HG03175 (cell line): ENCODE results near the gene ZNF248.
A peak's percentile ranks its signal among the peaks of the same experiment; 100 is the strongest.
"Not testable (repeated sequence)": the region's sequence is repeated elsewhere in the genome, so short reads cannot be mapped to it uniquely, and the experiment has no call there.

Source experiments
- ATAC-seq: cut with Tn5 transposase; IDR thresholded peaks from one replicate; pipeline ENCODE4 v1.9.1; 2021; ENCODE audit warnings: mild to moderate bottlenecking, moderate library complexity; ENCODE audit not compliant: unreplicated experiment

The ZNF248 gene

DNA sequence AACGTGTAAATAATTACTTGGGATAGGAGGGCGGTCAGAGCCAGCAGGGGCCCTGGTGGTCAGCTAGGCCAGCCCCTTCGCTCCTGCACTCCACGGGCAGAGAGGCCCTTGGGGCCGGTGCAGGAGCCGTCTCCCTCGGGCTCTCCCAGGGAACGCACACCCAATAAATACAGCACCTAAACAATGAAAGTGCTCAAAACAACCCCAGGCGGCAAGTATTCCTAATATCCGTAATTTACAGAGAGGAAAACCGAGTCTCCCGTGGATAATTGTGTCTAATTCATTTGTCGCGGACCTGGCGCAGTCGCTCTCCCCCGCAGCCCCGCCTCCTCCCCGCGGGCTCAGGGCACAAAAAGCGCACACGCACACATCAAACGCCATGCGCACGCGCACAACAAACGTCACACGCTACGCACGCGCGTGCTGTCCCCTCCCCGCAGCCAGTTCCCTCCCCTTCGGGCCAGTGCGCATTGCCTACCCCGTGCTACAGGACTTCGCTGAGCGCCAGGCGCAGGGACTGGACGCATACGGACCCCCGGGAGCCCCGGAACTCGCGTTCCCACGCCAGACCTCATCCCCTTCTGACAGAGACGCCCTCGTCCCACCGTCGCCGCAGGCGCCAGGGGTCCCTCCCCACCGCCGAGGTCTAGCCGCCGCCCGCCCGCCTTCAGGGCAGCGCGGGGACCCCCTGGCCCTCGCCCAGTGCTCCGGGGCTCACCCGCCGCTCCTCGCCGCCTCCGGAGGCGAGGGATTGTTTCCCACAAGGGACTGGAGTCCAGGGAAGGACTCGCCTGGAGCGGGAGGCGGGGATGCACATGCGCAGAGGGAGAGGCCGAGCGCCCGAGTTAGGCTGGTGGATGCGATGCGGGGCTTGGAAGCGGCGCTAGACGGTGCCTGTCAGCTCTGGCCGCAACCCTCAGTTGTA is at the start of gene ZNF248:
ZNF248 (minus strand) TSS at position 324 of the 925 bp plus-strand sequence. CDS start 1,300 bp downstream, outside the sequence.
- peak; percentile 95 for ATAC-seq

DNA sequence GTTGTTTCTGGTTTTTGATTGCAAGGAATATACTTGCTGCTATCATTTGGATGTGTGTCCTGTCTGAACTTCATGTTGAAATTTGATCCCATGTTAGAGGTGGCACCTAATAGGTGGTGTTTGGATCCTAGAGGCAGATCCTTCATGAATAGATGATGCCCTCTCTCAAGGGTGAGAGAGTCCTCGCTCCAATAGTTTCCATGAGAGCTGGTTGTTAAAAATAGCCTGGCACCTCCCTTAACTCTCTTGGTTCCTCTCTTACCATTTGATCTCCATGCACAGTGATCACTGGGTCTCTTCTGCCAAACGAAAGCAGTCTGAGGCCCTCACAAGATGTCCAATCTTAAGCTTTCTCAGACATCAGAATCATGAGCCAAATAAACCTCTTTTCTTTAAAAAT is 49.0 kb upstream of the ZNF248 start:
- ATAC-seq: no peak

DNA sequence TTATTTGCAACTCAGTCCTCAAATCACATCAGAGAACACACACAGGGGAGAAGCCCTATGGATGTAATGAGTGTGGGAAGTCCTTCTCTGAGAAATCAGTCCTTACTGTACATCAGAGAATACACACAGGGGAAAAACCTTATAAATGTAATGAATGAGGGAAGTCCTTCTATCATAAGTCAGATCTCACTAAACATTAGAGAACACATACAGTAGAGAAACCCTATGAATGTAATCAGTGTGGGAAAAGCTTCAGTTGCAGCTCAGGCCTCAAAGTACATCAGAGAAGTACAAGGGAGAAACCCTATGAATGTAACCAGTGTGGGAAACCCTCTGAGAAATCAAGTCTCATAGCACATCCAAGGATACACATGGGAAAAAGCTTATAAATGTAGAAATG is 39.0 kb upstream of the ZNF248 start:
- no peak for ATAC-seq

DNA sequence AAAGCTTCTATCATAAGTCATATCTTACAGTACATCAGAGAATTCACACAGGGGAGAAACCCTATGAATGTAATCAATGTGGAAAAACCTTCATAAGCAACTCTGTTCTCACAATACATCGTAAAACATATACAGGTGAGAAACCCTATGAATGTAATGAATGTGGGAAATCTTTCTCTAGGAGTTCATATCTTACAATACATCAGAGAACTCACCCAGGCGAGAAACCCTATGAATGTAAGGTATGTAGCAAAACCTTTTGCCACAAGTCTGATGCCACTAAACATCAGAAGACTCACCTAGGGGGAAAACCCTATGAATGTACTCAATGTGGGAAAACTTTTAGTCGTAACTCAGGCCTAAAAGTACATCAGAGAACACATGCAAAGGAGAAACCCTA is 38.3 kb upstream of the ZNF248 start:
- no peak for ATAC-seq

DNA sequence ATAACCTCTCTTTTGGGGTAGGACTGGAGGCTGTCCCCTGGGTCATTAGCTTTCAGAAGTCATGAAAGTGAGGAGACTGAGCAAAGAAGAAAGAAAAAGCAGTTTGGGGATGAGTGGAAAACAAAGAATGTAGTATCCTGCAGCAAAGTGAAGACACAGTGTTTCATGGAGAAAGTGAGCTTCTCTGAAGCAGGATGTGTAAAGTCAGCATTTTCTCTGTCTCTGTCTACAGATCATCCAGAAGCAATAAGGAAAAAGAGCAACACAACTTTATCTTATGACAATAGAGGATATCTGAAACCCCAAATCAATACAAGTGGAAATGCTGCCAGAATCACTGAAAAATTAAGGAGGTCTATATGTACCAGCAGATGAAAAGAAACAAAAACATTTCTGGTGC is 28.4 kb upstream of the ZNF248 start:
- ATAC-seq: no peak

DNA sequence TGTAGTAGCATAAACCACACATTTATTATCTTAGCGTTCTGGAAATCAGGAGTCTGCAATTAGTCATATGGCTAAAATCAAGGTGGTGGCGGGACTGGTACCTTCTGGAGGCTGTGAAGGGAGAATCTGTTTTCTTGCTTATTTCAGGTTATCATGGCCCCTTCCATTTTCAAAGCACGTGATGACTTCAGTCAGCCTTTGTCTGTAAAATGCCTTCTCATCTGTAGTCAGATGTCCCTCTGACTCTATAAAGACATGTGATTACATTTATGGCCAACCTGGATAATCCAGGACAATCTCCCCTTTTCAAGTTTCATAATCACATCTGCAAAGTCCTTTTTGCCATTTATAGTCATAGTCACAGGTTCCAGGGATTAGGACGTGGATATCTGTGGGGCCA is 15.5 kb upstream of the ZNF248 start:
- no peak for ATAC-seq

DNA sequence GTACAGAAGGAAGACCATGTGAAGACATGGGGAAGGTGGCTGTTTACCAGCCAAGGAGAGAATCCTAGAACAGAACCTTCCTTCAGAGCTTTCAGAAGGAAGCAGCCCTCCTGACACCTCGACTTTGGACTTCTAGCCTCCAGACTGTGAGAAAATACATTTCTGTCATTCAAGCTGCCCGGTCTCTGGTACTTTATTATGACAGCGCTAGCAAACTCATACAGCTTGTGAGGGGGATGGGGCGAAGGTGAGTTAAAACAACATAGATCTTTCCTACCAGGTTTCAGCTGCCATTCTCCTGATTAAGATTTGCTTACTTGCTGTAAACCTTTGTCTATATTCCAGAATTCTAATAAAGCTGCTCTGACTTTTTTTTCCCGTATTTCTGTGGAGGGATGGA is 14.9 kb upstream of the ZNF248 start:
- no peak for ATAC-seq

DNA sequence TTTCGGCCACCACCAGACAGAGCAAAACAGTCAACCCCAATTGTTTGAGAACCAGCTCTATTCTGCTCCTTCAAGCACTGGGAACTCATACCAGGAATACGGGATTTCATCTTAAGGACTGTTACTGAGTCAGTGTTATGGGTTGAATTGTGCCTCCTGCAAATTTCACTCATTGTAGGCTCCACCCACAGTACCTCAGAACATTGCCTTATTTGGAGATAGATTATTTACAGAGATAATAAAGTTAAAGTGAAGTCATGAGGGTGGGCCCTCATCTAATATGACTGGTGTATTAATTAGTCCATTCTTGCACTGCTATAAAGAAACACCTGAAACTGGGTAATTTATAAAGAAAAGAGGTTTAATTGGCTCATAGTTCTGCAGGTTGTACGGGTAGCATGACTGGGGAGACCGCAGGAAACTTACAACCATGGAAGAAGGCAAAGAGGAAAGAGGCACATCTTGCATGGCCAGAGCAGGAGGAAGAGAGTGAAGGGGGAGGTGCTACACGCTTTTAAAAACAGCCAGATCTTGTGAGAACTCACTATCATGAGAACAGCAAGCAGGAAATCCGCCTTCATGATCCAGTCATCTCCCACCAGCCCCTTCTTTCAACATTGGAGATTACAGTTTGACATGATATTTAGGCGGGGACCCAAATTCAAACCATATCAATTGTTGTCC is 14.3 kb upstream of the ZNF248 start:
- no peak for ATAC-seq

DNA sequence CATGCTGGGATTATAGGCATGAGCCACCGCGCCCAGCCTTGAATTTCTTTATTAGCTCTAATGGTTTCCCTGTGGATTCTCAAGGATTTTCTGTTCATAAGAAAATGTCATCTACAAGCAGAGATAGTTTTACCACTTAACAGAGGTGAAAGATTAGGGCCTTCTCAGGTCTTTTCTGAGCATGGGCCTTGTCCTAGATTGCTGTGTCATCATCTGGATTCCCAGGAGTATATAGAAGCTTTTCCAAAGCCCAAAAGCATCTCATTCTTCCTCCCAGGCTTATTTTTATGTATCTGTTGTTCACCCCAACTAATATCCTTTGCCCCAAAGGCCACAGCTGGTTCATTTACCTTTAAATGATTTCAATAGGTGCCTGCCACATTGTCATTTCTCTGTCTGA is 13.7 kb upstream of the ZNF248 start:
- ATAC-seq: no peak

DNA sequence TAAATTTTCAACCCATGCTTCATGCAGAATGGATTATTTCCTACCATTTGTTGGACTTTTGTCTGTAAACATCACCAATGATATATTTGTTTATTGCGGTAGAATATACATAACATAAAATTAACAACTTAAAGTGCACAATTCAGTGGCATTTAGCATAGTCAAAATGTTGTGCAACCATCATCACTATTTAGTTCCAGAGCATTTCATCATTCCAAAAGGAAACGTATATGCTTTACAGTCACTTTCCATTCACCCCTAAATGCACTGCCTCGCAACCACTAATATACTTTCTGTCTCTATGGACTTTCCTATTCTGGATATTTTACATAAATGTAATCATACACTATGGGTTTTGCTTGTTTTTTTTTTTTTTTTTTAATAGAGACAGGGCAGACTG is 11.4 kb upstream of the ZNF248 start:
- ATAC-seq: no peak

DNA sequence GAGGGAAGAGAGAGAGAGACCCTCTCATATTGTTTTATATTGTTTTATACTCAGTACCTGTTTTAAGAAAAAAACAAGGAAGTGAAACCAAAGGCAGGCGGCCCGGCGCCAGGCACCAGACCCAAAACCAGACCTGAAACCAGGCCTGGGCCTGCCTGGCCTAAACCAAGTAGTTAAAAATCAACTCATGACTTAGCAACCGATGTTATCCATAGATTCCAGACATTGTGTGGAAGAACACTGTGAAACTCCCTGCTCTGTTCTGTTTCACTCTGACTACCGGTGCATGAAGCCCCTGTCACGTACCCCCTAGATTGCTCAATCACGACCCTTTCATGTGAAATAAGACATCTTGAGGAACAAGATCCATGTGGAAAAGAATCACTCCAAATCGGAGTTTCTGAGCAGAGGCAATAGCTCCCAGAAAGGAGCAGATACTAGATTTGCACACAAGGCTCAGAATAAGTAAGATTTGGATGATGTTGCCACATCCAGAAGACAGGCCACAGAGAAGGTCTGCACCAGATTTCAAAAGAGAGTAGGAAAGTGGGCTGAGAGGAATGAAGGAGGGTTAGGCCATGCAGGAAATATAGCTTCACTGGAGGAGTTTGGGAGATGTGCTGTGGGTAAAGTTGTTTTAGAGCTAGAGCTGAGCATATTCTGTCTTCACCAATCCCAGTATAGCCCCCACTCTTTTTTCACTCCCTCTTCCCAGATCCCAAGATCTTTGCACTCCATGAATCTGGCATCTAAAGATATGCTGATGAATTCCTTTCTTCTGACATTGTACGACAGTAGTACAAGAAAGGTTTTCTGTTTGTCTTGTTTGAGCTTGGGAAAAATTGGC is 8.8 kb upstream of the ZNF248 start:
- ATAC-seq: peak; percentile 54

DNA sequence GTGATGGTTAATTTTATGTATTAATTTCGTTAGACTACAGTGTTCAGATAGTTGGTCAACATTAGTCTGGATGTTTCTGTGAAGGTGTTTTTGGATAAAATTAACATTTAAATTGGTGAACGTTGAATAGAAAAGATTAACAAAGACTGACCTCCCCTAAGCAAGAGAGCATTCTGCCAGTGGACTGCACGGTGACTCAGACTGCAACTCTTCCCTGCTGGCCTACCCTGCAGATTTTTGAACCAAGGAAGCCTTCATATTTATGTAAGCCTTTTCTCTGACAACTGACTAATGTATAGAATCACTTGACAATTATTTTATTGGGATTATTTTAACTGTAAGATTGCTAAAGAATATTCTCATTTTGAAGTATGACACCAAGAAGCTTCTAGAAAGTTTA is 7.9 kb upstream of the ZNF248 start:
- ATAC-seq: no peak

DNA sequence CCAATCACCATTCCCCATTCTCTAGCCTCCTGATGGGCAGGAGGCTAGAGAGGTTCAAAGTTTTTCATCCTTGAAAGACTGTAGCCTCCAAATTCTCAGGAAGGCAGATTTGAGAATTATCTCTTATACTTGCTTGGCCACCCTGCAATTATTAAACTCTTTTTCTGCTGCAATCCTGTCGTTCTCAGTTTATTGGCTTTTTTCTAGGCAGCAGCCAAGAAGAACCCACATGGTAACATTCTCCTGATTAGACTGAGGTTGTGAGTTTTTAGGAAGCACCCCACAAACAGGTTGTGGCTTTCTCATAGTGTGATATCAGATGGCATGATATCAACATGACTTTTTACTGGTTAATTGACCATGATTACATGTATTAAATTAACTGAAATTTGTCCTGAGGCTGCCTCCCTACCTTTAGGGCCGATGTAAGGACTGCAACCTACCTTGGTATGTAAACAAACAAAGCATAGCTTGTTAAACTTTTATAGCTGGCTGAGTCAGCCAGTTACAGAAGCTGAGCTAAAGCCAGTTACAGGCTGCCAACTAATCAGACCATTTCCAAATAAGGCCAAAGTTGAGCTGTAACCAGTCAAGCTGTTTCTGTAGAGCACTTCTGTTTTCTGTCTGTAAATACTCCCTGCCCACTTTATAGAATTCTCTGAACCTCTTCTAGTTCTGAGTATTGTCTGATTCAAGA is 3.2 kb upstream of the ZNF248 start:
- ATAC-seq: no peak

DNA sequence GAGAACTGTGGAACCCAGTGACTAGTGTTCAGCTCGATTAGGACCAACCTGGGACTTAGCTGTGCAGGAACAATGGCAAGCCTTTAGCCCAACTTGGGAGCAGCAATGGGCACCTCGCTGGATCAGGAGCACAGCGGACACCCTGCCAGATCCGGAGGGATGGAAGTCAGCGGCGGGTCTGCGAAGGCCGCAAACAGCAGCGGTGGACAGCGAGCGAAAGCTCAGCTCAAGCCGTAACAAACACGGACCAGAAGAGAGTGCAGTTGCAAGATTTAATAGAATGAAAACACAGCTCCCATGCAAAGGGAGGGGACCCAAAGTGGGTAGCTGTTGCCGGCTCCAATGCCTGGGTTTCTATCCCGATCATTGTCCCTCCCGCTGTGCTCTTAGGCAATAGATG is 1.9 kb upstream of the ZNF248 start:
- not testable (repeated sequence) for ATAC-seq

DNA sequence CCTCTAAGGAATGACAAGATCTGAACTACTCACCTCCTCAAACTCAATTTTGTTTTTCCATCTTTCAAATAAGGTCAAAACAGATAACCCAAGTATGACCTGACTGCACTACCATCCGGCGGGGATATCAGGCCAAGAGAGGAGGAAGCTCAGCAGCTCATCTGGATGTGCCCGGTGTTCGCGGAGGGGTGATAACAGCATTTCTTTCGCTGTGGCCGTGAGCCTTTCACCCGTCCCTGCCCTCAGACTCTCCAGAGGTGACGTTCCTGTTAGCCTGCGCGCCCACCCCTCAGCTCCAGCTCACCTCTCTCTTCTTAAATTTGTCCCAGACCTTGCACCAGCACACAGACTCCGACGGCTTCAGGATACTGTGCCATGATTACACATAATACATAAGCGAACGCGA is 526 bp downstream of the ZNF248 start:
- peak; percentile 15 for ATAC-seq

DNA sequence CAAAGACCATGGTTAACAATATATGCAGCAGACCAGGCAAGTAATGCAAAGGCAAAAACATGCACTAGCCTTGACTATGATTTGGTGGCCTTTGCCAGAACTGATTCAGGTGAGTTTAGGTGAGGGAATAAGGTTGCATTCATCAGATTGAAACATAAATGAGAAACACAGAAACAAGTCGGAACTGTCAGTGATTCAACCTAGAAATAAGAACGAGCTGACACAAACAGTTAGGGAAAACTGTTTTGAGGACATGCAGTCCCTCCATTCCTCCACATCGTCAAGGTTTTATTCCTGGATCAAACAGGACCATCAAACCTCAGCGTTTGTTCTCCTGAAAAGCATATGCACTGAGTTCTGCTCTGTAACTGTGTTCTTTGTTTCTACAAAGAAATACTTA is 1.8 kb downstream of the ZNF248 start:
- ATAC-seq: no peak

DNA sequence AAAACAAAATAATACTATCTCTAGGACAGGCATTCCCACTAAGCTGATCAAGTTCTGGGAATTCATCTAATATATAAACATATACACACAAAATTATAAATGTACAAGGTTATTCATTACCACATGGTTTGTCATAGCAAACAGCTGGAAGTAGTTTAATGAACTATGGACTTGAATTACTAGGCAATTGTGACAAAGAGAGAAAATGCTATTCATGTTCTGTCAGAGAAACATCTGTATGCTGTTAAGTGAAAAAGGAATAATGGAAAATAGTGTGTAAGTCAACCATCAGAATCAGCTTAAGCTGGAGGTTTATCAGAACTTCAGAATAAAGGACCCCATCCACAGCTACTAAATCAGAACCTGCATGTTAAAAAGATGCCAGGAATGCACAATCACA is 2.8 kb downstream of the ZNF248 start:
- ATAC-seq: no peak

DNA sequence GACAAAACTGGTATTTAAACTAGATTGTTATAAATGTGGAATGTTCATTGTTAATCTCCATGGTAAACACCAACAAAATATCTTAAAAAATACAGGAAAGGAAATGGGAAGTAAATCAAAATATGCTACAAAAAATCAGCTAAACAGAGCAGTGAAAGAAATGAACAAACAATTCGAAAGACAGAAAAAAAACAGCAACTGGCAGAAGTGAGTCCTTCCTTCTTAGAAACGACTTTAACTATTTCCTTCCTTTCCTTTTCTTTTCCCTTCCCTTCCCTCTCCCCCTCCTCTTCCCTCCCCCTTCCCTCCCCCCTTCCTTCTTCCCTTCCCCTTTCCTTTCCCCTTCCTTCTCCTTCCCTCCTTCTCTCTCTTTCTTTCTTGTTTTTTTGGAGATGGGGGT is 12.8 kb downstream of the ZNF248 start:
- ATAC-seq: no peak

DNA sequence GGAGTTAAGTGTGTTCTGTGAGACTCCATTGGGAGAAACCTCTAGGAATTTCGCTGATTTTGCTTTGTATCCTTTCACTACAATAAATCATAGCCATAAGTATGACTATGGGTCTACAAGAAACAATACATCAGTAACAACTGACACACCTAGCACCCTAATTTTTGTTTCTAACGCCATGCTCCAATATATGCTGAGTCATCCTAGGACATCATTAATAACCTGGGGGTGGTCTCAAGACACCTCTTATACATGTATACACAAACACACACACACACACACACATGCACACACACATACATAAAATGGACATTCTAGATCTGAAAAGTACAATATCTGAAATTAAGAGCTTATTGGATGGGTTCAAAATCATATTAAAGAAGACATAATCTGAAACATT is 18.2 kb downstream of the ZNF248 start:
- no peak for ATAC-seq

DNA sequence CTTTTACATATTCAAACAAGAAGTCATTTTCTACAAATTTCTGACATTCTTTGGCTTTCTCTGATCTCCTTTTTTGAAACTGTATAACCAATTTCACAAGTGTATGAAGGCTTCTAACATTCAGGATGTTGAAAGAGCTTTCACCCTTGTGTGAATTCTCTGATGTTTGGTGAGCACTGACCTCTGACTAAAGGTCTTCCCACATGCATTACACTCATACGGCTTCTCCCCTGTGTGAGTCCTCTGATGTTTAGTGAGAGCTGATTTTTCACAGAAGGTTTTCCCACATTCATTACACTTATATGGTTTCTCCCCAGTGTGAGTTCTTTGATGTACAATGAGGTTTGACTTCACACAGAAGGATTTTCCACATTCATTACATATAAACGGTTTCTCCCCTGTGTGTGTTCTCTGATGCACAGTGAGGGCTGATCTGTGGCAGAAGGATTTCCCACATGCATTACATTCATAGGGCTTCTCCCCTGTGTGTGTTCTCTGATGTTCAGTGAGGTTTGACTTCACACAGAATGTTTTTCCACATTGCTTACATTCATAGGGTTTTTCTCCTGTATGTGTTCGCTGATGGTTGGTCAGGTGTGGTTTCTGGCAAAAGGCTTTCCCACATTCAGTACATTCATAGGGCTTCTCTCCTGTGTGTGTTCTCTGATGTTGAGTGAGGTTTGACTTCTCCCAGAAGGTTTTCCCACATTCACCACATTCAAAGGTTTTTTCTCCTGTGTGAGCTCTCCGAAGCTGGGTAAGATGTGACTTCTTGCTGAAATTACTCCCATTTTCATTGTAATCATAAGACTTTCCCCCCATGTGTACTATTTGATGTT is 25.7 kb downstream of the ZNF248 start:
- no peak for ATAC-seq
